HepG2 (cell line): ENCODE measurements around the gene KCTD8. TPM values are rescaled to one million over a fixed set of nuclear protein-coding genes. Genes with fewer than 3 reads are reported as not detected.

ENCODE experiments used
- ATAC-seq: fragments of 200-7000 bp; cut with Tn5 transposase; 3 replicates; pipeline ENCODE4 v1.9.1; 2020; ENCODE audit warnings: mild to moderate bottlenecking, moderate library complexity
- BruUV-seq: library from RNA; stranded (reverse); fragments of 400-500 nt; replicated peaks from 2 replicates; lab custom pipeline; 2021; lab: Mats Ljungman, UMichigan
- CTCF ChIA-PET: fragments of 300-600 bp; formaldehyde crosslinking; extraction: SDS; loops from one replicate; lab custom pipeline; 2021; ENCODE audit warnings: low total read pairs, inconsistent platforms, low intra/inter-chr PET ratio; lab: Yijun Ruan, JAX
- POLR2A ChIA-PET: fragments of 350-600 bp; sonication (Branson Sonifier 250); formaldehyde crosslinking; loops from one replicate; lab custom pipeline; 2020; ENCODE audit warnings: antibody characterized with exemption, inconsistent platforms; lab: Yijun Ruan, JAX
- DNase-seq: peaks from one replicate; pipeline ENCODE4 v3.0.0-alpha.2; 2015; ENCODE audit warnings: low spot score
- FAIRE-seq: peaks from 3 replicates; lab custom pipeline; 2011; peaks lifted over from hg19 to GRCh38; lab: Jason Lieb, UNC
- H2AFZ ChIP-seq: one replicate; pipeline ENCODE4 v1.6.1; 2011; ENCODE audit warnings: low read length, inconsistent platforms
- H3K27ac ChIP-seq: fragments of 300-600 bp; 3 replicates; pipeline ENCODE4 v1.8.0; 2011; ENCODE audit warnings: mixed run types, mild to moderate bottlenecking, mixed read lengths, low read length, inconsistent platforms; ENCODE audit not compliant: insufficient read depth; ENCODE audit errors: extremely low read length
- H3K27me3 ChIP-seq, 2 experiments: fragments of 200-600 bp in 1 of 2; 2 replicates in 1 of 2; 3 replicates in 1 of 2; pipeline versions ENCODE4 v1.6.0 to v1.8.0; 2011; ENCODE audit warnings: low read length in 2 of 2, mild to moderate bottlenecking in 2 of 2, moderate library complexity in 2 of 2, inconsistent platforms in 1 of 2; ENCODE audit not compliant: insufficient read depth in 2 of 2, control insufficient read depth in 1 of 2
- H3K36me3 ChIP-seq, 2 experiments: fragments of 200-600 bp in 1 of 2; replicated peaks in 1 of 2; 2 replicates in 1 of 2; 3 replicates in 1 of 2; pipeline versions ENCODE4 v1.5.1 to v1.8.0; 2011; ENCODE audit warnings: low read length in 2 of 2, inconsistent platforms in 1 of 2; ENCODE audit not compliant: insufficient read depth in 2 of 2, control insufficient read depth in 1 of 2
- H3K4me1 ChIP-seq: 2 replicates; pipeline ENCODE4 v1.5.1; 2012; ENCODE audit warnings: low read length, inconsistent platforms; ENCODE audit not compliant: insufficient read depth
- H3K4me2 ChIP-seq: 2 replicates; pipeline ENCODE4 v1.6.0; 2011; ENCODE audit warnings: low read depth, low read length, inconsistent platforms
- H3K4me3 ChIP-seq, 3 experiments: fragments of 200-600 bp in 1 of 3; sonication (generic), shearing (Covaris generic) in 1 of 3; replicated peaks in 1 of 3; 2 replicates each; pipeline ENCODE4 v1.5.1; 2011 to 2016; ENCODE audit warnings: low read length in 3 of 3, inconsistent platforms in 2 of 3, low read depth in 2 of 3, mild to moderate bottlenecking in 2 of 3, control low read depth in 1 of 3, mixed read lengths in 1 of 3; ENCODE audit not compliant: insufficient read depth in 1 of 3
- H3K79me2 ChIP-seq: one replicate; pipeline ENCODE4 v1.6.1; 2011; ENCODE audit warnings: low read length, inconsistent platforms; ENCODE audit not compliant: insufficient read depth
- H3K9ac ChIP-seq: 2 replicates; pipeline ENCODE4 v1.6.0; 2011; ENCODE audit warnings: mild to moderate bottlenecking, low read depth, low read length, inconsistent platforms; ENCODE audit not compliant: insufficient read depth
- H3K9me3 ChIP-seq: 2 replicates; pipeline ENCODE4 v1.5.1; 2012; ENCODE audit warnings: mild to moderate bottlenecking, low read length
- H4K20me1 ChIP-seq: 2 replicates; pipeline ENCODE4 v1.6.0; 2011; ENCODE audit warnings: inconsistent platforms, mild to moderate bottlenecking, low read length, moderate library complexity; ENCODE audit not compliant: insufficient read depth
- BORCS8-MEF2B ChIP-seq: sonication (generic); formaldehyde crosslinking; IDR thresholded peaks from 2 replicates; pipeline ENCODE4 v1.8.0; 2022; ENCODE audit warnings: mild to moderate bottlenecking, missing genetic modification reagents
- CEBPZ ChIP-seq: IDR thresholded peaks from 2 replicates; pipeline ENCODE4 v1.6.1; 2012; ENCODE audit warnings: low read length, improper control_type of control experiment
- CREB1 ChIP-seq, 2 experiments: fragments of 450-650 bp in 1 of 2; IDR thresholded peaks; 2 replicates each; pipeline ENCODE4 v1.6.1; 2016 to 2017; ENCODE audit warnings: control low read depth in 1 of 2, mild to moderate bottlenecking in 1 of 2, missing compliant biosample characterization in 1 of 2, missing genetic modification characterization in 1 of 2
- ETS1 ChIP-seq: sonication (generic); formaldehyde crosslinking; IDR thresholded peaks from 2 replicates; pipeline ENCODE4 v1.4.0; 2020; ENCODE audit warnings: missing genetic modification reagents
- FUBP1 ChIP-seq: sonication (generic); formaldehyde crosslinking; IDR thresholded peaks from 2 replicates; pipeline ENCODE4 v1.5.1; 2020; ENCODE audit warnings: missing genetic modification reagents, mild to moderate bottlenecking, borderline replicate concordance
- HMG20A ChIP-seq: IDR thresholded peaks from 2 replicates; pipeline ENCODE4 v1.6.1; 2016; ENCODE audit warnings: borderline replicate concordance
- RBM22 ChIP-seq: fragments of 200-400 bp; formaldehyde crosslinking; optimal IDR thresholded peaks from 2 replicates; pipeline ENCODE3; 2017; ENCODE audit warnings: mild to moderate bottlenecking, low read length, moderate library complexity
- SYNCRIP ChIP-seq: fragments of 200-400 bp; formaldehyde crosslinking; IDR thresholded peaks from 2 replicates; pipeline ENCODE4 v1.6.1; 2018; ENCODE audit warnings: mild to moderate bottlenecking, low read depth, low read length; ENCODE audit not compliant: insufficient read depth
- TFDP2 ChIP-seq: sonication (generic); formaldehyde crosslinking; IDR thresholded peaks from 2 replicates; pipeline ENCODE4 v1.4.0; 2020; ENCODE audit warnings: missing genetic modification reagents
- ZBTB10 ChIP-seq: sonication (generic); formaldehyde crosslinking; IDR thresholded peaks from 2 replicates; pipeline ENCODE4 v1.4.0; 2020; ENCODE audit warnings: missing genetic modification reagents, borderline replicate concordance
- ZMAT3 ChIP-seq: sonication (generic); formaldehyde crosslinking; conservative IDR thresholded peaks from 2 replicates; pipeline ENCODE4 v1.7.0; 2021; ENCODE audit warnings: missing genetic modification reagents
- ZNF34 ChIP-seq: sonication (generic); formaldehyde crosslinking; IDR thresholded peaks from 2 replicates; pipeline ENCODE4 v1.4.0; 2020; ENCODE audit warnings: mild to moderate bottlenecking, missing genetic modification reagents, borderline replicate concordance
- ZNF788 ChIP-seq: sonication (generic); formaldehyde crosslinking; IDR thresholded peaks from 2 replicates; pipeline ENCODE4 v1.5.0; 2020; ENCODE audit warnings: mild to moderate bottlenecking, missing genetic modification reagents, borderline replicate concordance
- WGBS: methylation state at CpG from one replicate; pipeline ENCODE4 v1.1.6; 2017; ENCODE audit warnings: low lambda C conversion rate; 5-methylcytosine and 5-hydroxymethylcytosine counted together
- in situ Hi-C: cut with HindIII; loops from 2 replicates; pipeline ENCODE4 v1.10.0; 2017; ENCODE audit warnings: low pct_unique_long_range_greater_than_20kb; ENCODE audit not compliant: extremely low pct_ligation_motif_present
- intact Hi-C: fragments of 100-400 bp; cut with micrococcal nuclease; formaldehyde crosslinking; loops from one replicate; pipeline ENCODE4 v1.10.0; 2022; ENCODE audit not compliant: unreplicated experiment
- polyA plus RNA-seq, 8 experiments: library from polyadenylated mRNA; depleted of rRNA in 3 of 8; stranded (reverse) in 7 of 8; unstranded in 1 of 8; fragments of >200 nt; fragmentation: Illumina TruSeq in 4 of 8; extraction: Trizol in 4 of 8; gene quantifications; 2 replicates each; pipeline versions ENCODE4 v1.2.1 to v1.2.3, GENCODE V29; 2011 to 2016; ENCODE audit warnings: low read depth in 4 of 8, missing spikeins in 1 of 8, mixed read lengths in 1 of 8; ENCODE audit not compliant: insufficient read depth in 1 of 8
- total RNA-seq, 5 experiments: library from RNA; depleted of rRNA; stranded (reverse); fragments of >200 nt; fragmentation: Illumina TruSeq; extraction: Trizol; gene quantifications; 2 replicates each; pipeline ENCODE4 v1.2.3, GENCODE V29; 2016; ENCODE audit warnings: low read depth in 1 of 5

KCTD8 gene
- total and polyA plus RNA-seq, 2 of the 13 experiments (the other 11 are each of a cell fraction or from before 2014, with no cell fraction given) = not detected

GRCh38 chr4:44257461-44257860 is 191.1 kb downstream of the KCTD8 start:
- Histone ChIP-seq H3K27ac (no peak overlapping the region), H3K36me3 (no peaks in the 10 kb centered on the region), H2AFZ (no peak overlapping the region), H4K20me1 (no peaks in the 10 kb centered on the region), H3K27me3 (no peaks in the 10 kb centered on the region), H3K4me2 (no peak overlapping the region), H3K4me3 (no peak overlapping the region), H3K9ac (no peak overlapping the region), H3K79me2 (no peaks in the 10 kb centered on the region), H3K4me1 (no peaks in the 10 kb centered on the region), H3K9me3 (no peaks in the 10 kb centered on the region)
- ATAC-seq (no peak), DNase-seq (no peak), FAIRE-seq (no peak)
- ChIA-PET POLR2A (no interaction called here), CTCF (no interaction called here)
- WGBS = 3% methylated on average over 2 of the region's 2 CpGs
- TF ChIP-seq ZBTB10 (CRISPR knock-in tag) = no peak
- TF ChIP-seq CREB1 (IDR thresholded peaks at IDR 0.05) = no peak
- no peak for TF ChIP-seq CREB1 (CRISPR knock-in tag; IDR thresholded peaks at IDR 0.05)
- TF ChIP-seq HMG20A = no peak
- no peak for TF ChIP-seq ETS1 (CRISPR knock-in tag)
- no peak for TF ChIP-seq FUBP1
- TF ChIP-seq ZMAT3 (CRISPR knock-in tag) = no peak
- TF ChIP-seq BORCS8-MEF2B (CRISPR knock-in tag) = no peak
- no peak for TF ChIP-seq RBM22
- TF ChIP-seq CEBPZ = no peak
- no peak for TF ChIP-seq SYNCRIP
- no peak for TF ChIP-seq ZNF34 (CRISPR knock-in tag)
- no peak for TF ChIP-seq ZNF788 (CRISPR knock-in tag)
- no peak for TF ChIP-seq TFDP2 (CRISPR knock-in tag)
- intact Hi-C loops = no loop called here
- no TSS peak for BruUV-seq
- in situ Hi-C loops = no loop called here
